ENCODE measurements around the gene ATP6V1B1.
A peak's percentile ranks its signal among the peaks of the same experiment; 100 is the strongest.

The ATP6V1B1 gene

GRCh38 chr2:70898363-70899240, 37.1 kb upstream of the ATP6V1B1 start:
- DNase-seq, result no peak
- intact Hi-C loops (cut with DNase I), result no loop called here

DNA sequence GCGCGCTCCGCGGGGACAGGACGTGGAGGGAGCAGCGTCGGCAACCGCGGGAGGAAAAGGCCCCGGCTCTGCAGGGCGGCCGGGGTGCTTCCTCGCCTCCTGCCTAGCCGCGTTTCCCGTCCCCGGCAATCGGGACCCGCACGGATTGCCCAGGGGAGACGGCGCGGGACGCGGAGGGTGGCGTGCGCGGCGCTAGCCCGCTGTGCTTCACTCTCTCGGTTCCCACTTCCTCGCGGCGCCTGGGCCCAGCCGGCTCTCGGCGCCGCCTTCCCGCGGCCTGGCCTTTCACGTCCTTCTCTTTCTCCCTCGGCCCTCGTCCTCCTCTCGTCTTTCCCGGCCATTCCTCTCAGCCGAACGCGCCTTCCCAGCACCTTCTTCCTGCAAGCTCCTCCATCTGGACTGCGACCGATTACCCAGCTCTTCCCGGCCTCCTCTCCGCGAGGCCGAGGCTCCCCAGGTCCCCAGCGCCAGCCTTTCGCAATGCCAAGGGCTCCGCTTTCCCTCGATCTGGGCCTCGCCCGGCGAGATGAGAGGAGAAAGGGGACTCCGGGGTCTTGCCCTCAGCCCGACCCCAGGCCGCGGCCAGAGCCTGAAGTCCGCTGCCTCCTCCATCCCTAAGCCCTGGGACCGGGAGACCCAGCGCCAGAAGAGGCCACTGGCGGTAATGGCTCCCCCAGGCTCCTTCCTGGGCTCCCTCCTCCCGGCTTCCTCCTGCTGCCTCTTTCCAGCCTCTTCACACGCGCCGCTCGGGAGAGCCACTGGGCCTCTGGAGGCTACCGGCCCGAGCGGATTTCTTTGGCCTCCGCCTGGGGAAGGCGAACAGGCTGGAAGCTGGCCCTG, 34.3 kb upstream of the ATP6V1B1 start:
- peak in 3 of 42 donors; percentile 35 to 50 (median 44) for DNase-seq
- intact Hi-C loops (cut with DNase I), result no loop called here

DNA sequence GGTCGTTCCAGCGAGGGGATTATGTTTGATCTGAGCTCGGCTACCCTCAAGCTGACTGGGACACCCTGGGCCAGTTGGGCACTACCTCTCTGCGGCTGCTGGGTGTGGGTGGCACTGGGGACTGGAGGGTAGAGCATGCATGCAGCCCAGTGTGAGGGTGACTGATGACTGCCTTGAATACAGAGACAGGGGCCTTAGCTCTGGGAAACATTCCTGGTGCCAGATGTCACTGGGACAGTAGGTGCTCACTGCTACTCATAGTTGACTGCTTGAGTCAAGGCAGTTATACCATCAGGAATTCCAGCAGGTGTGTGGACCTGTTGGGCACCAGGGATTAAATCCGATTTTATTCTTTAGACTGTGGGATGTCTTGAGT, 33.6 kb upstream of the ATP6V1B1 start:
- DNase-seq, result peak in 1 of 42 donors; percentile 31
- intact Hi-C loops (cut with DNase I), result no loop called here

DNA sequence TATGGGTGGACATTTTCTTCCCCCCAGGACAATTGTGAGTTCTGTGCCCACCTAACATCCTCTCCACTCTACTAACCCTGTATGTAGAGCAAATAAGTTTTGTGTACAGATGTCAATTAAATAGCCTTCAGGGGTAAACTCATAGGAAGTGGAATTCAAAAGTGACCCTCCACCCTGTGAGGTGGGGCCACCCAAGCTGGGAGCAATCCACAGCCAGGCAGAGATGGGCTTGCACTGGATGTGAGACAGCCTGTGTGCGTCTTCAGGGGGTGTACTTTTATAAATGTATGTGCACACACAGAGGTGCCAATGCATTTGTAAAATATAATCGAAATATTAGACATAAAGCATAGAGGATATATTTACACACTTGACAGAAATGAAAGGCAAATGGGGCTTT, 33.1 kb upstream of the ATP6V1B1 start:
- no peak for DNase-seq
- intact Hi-C loops (cut with DNase I), result no loop called here

DNA sequence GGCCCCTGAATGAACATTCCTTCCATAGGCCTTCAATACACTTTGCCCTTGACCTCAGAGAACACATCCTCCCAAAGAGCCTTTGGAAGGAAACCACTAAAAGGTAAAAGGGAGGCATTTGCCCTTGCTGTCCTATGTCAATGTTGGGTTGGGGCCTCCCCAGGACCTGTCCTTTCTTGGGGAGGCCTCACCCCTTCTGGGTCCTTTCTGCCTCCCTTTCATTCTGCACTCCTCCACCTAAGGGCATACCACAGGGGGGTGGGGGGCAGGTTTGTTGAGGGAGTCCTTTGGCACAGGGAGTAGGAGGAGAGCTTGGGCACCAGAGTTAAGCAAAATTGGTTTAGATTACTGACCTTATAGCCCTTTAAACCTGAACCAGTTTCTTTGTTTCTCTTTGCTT, 32.5 kb upstream of the ATP6V1B1 start:
- intact Hi-C loops (cut with DNase I), result no loop called here
- no peak for DNase-seq

DNA sequence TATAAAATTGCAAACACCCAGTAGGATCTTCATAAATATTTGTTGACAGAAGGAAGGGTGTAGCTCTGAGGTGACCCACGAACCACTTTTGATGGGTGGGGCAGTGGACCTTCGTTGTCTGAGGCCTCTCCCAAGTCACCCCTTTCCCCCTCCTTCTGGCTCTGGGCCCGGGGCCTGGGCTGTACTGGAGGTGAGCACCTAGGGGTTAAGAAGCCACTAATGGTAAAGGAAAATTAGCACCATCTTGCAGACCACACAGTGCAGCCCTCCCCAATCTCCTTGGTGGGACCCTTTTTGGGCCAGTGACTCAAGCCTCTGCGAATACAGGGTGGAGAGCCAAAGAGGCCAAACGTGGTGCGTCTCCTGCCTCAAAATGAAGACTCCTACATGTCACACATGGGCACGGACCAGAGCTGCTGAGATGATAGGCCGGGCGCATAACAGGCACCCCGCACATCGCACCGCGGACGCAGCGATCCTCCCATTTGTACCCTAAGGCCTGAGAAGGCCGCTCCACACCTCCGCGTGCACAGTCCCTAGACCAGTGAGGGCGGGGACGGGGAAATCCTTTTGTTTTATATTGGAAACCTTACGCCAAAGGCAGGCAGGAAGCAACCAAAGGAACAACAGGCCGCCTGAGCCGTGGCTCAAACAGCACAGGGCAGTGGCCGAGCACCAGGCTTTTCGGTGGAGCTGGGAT, 31.9 kb upstream of the ATP6V1B1 start:
- intact Hi-C loops (cut with DNase I), result no loop called here
- DNase-seq, result peak in 1 of 42 donors; percentile 33

- peak in 2 of 42 donors; percentile 29 to 36 for DNase-seq
- intact Hi-C loops (cut with DNase I), result no loop called here
Measured at GRCh38 chr2:70904371-70905216, 31.1 kb upstream of the ATP6V1B1 start.

GRCh38 chr2:70905443-70906421, 30.0 kb upstream of the ATP6V1B1 start:
- DNase-seq, result peak in 2 of 42 donors; percentile 18 to 29
- intact Hi-C loops (cut with DNase I), result no loop called here

DNA sequence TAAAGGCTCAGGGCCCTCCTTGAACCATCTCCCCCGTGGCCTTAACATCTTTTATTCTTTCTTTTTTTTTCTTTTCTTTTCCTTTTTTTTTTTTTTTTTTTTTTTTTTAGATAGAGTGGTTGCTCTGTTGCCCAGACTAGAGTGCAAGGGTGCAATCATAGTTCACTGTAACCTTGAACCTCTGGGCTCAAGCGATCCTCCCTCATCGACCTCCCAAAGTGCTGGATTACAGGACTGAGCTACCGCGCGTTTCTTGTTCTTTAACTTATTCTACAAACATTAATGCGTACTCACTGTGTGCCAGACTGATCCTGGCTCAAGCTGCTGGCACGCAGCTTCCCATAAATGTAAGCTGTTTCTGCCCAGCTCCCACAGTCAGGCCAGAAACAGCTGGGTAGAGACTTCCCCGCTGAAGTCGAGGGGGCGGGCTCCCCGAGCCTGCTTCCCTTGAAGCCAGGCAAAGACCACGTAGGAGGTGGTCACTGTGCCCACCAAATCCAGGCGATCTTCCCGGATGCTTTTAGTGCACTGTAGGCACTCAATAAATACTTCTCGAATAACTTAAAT, 29.2 kb upstream of the ATP6V1B1 start:
- DNase-seq, result peak in 1 of 42 donors; percentile 25
- intact Hi-C loops (cut with DNase I), result no loop called here

GRCh38 chr2:70907130-70908057, 28.3 kb upstream of the ATP6V1B1 start:
- peak in 3 of 42 donors; percentile 6 to 37 (median 35) for DNase-seq
- intact Hi-C loops (cut with DNase I), result no loop called here

DNA sequence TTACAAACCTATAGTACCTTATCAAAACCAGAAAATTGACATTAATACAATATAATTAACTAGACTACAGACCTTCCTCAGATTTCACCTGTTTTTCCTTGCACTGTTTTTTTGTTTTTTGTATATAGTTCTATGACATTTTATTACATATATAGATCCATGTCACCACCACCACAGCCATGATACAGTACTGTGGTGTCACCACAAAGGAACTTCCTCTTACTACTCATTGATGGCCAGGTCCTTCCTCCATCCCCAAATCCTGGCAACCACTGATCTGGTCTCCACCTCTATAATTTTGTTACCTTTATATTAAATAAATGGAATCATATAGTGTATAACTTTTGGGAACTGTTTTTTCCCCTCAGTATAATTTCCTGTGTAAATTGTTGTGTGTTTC, 19.4 kb upstream of the ATP6V1B1 start:
- intact Hi-C loops (cut with DNase I), result no loop called here

GRCh38 chr2:70918016-70918415, 17.7 kb upstream of the ATP6V1B1 start:
- peak in 1 of 42 donors; percentile 3 for DNase-seq
- intact Hi-C loops (cut with DNase I), result no loop called here

More for the DNA sequence above, 19.4 kb upstream of the ATP6V1B1 start:
- DNase-seq, result no peak

DNA sequence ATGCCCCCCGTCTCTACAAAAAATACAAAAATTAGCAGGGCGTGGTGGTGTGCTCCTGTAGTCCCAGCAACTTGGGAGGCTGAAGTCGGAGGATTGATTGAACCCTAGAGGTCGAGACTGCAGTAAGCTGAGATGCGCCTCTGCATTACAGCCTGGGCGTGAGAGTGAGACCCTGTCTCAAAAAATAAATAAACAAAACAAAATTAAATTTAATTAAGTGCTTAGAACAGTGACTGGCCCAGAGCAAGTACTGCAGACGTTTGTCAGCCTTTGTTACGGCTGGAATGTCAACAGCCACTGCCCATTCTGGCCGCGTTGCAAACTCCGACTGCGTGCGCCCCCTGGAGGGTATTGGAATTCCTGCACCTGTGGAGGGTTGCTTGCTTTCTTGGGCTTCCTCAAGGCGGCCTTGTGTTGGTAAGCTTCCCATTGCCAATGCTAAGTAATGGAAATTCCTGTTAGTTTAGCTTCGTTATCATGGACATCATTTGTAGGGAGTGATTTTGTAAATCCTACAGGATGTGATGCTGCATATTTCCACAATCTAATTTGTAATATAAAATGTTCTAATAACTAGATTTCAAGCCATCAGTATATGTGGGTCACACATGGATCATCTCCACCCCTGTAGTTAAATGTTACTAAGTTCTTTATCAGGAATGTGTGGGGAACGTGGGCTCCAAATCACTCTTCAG, 15.9 kb upstream of the ATP6V1B1 start:
- intact Hi-C loops (cut with DNase I), result loop anchor here (5.0 kb wide), 1 partner anchor 48 kb away; no protein-coding TSS in a partner anchor

DNA sequence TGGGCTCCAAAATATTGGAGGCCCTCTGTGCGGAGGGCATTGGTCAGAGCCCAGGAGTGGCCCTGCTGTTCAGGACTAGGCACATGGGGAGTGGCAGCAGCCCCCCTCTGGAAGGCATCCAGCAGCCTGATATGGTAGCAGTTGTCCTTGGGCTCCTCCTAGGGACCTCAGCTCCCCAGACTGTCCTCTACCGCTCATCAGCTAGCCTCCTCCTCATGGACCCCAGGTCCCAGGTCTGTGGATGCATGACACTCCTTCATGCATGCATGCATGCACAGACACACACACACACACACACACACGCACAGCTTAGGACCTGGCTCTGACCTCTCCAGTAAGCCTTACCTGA, 15.4 kb upstream of the ATP6V1B1 start:
- intact Hi-C loops (cut with DNase I), result loop anchor here (5.0 kb wide), 1 partner anchor 48 kb away; no protein-coding TSS in a partner anchor

More for the DNA sequence above, 15.9 kb upstream of the ATP6V1B1 start:
- DNase-seq, result peak in 41 of 42 donors; percentile 50 to 92 (median 77)

DNA sequence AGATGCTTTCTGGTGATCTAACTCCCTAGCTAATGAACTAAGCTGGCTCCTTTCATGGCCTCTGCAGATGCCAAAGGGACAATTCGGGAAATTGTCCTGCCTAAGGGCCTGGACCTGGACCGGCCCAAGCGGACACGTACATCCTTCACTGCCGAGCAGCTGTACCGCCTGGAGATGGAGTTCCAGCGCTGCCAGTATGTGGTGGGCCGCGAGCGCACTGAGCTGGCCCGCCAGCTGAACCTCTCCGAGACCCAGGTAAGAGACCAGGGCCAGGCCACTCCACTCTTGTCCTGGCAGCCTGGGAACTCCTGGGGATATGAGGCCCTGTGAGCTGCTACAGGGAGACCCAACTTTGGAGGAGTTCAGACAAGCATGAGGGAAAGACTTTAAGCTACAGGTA, 14.7 kb upstream of the ATP6V1B1 start:
- DNase-seq, result peak in 3 of 42 donors; percentile 7 to 23 (median 13)

More for the DNA sequence above, 15.4 kb upstream of the ATP6V1B1 start:
- peak in 2 of 42 donors; percentile 13 to 18 for DNase-seq

More for the DNA sequence above, 14.7 kb upstream of the ATP6V1B1 start:
- intact Hi-C loops (cut with DNase I), result loop anchor here (5.0 kb wide), 1 partner anchor 49 kb away; no protein-coding TSS in a partner anchor
